Endothelial cell of umbilical vein (primary cell): ENCODE results near the gene UBL7. TPM values are rescaled to one million over a fixed set of nuclear protein-coding genes. Genes with fewer than 3 reads are reported as not detected.

Experiments used
- BruUV-seq: library from RNA; stranded (reverse); fragments of 400-500 nt; replicated peaks from 2 replicates; lab custom pipeline; 2021; lab: Mats Ljungman, UMichigan
- CTCF ChIA-PET: fragments of 300-600, 350-600 bp; sonication (Branson Sonifier 250); formaldehyde crosslinking; loops from one replicate; lab custom pipeline; 2021; ENCODE audit warnings: antibody characterized with exemption, inconsistent platforms; lab: Charles Lee
- POLR2A ChIA-PET: fragments of 300-600, 350-600 bp; sonication (Branson Sonifier 250); formaldehyde crosslinking; loops from one replicate; lab custom pipeline; 2021; ENCODE audit warnings: antibody characterized with exemption, inconsistent platforms; lab: Charles Lee
- DNase-seq: peaks from one replicate; pipeline ENCODE4 v3.0.0-alpha.2; 2011; ENCODE audit warnings: low read depth, low spot score
- FAIRE-seq: peaks from 2 replicates; lab custom pipeline; 2011; peaks lifted over from hg19 to GRCh38; lab: Jason Lieb, UNC
- H2AFZ ChIP-seq: 2 replicates; pipeline ENCODE4 v1.6.0; 2012; ENCODE audit warnings: low read depth, low read length, control low read depth, inconsistent platforms
- H3K27ac ChIP-seq: 2 replicates; pipeline ENCODE4 v1.5.1; 2011; ENCODE audit warnings: low read depth, mild to moderate bottlenecking, control low read depth, low read length, moderate library complexity; ENCODE audit not compliant: insufficient read depth
- H3K27me3 ChIP-seq, 2 experiments: 2 replicates each; pipeline versions ENCODE4 v1.6.0 to v1.6.1; 2011; ENCODE audit warnings: low read length in 2 of 2, mixed read lengths in 1 of 2; ENCODE audit not compliant: control insufficient read depth in 2 of 2, insufficient read depth in 2 of 2
- H3K36me3 ChIP-seq, 2 experiments: 2 replicates in 1 of 2; 3 replicates in 1 of 2; pipeline ENCODE4 v1.5.1; 2011; ENCODE audit warnings: low read length in 2 of 2, mild to moderate bottlenecking in 1 of 2, moderate library complexity in 1 of 2; ENCODE audit not compliant: control insufficient read depth in 2 of 2, insufficient read depth in 2 of 2; ENCODE audit errors: extremely low read depth in 1 of 2
- H3K4me1 ChIP-seq: 3 replicates; pipeline ENCODE4 v1.5.1; 2011; ENCODE audit warnings: mild to moderate bottlenecking, low read length; ENCODE audit not compliant: control insufficient read depth, insufficient read depth; ENCODE audit errors: extremely low read depth
- H3K4me2 ChIP-seq: 2 replicates; pipeline ENCODE4 v1.6.1; 2011; ENCODE audit warnings: low read length, control low read depth, mixed read lengths; ENCODE audit not compliant: insufficient read depth
- H3K4me3 ChIP-seq, 3 experiments: fragments of 200-600 bp in 1 of 3; sonication (generic), shearing (Covaris generic) in 1 of 3; replicated peaks in 1 of 3; 2 replicates each; pipeline ENCODE4 v1.5.1; 2011 to 2016; ENCODE audit warnings: control low read depth in 3 of 3, low read length in 3 of 3, mild to moderate bottlenecking in 2 of 3, inconsistent platforms in 1 of 3, low read depth in 1 of 3, moderate library complexity in 1 of 3; ENCODE audit not compliant: insufficient read depth in 1 of 3
- H3K79me2 ChIP-seq: 2 replicates; pipeline ENCODE4 v1.6.0; 2012; ENCODE audit warnings: low read length, inconsistent platforms; ENCODE audit not compliant: control insufficient read depth, insufficient read depth
- H3K9ac ChIP-seq: replicated peaks from 2 replicates; pipeline ENCODE3; 2011; ENCODE audit warnings: low read length, control low read depth; ENCODE audit not compliant: insufficient read depth; ENCODE audit errors: extremely low read depth
- H3K9me1 ChIP-seq: replicated peaks from 3 replicates; pipeline ENCODE4 v1.6.0; 2011; ENCODE audit warnings: mild to moderate bottlenecking, low read length; ENCODE audit not compliant: control insufficient read depth, insufficient read depth; ENCODE audit errors: extremely low read depth
- H3K9me3 ChIP-seq: replicated peaks from 2 replicates; pipeline ENCODE4 v1.5.1; 2012; ENCODE audit warnings: low read length, inconsistent platforms; ENCODE audit not compliant: control insufficient read depth, insufficient read depth
- H4K20me1 ChIP-seq: replicated peaks from 2 replicates; pipeline ENCODE3; 2011; ENCODE audit warnings: mild to moderate bottlenecking, low read length; ENCODE audit not compliant: control insufficient read depth, insufficient read depth; ENCODE audit errors: extremely low read depth
- CTCF ChIP-seq, 2 donors: IDR thresholded peaks; 1 replicate in 1 of 2; 2 replicates in 1 of 2; pipeline ENCODE4 v1.5.1; 2011; ENCODE audit warnings: low read length in 2 of 2, mild to moderate bottlenecking in 2 of 2, moderate library complexity in 2 of 2, control low read depth in 1 of 2, inconsistent platforms in 1 of 2, low read depth in 1 of 2; ENCODE audit not compliant: insufficient read depth in 1 of 2; ENCODE audit errors: extremely low read depth in 1 of 2
- EZH2 ChIP-seq: IDR thresholded peaks from 2 replicates; pipeline ENCODE4 v1.6.1; 2012; ENCODE audit warnings: borderline replicate concordance, low read depth, mild to moderate bottlenecking, moderate library complexity, low read length, inconsistent platforms; ENCODE audit not compliant: severe bottlenecking
- FOS ChIP-seq: IDR thresholded peaks from 2 replicates; pipeline ENCODE4 v1.6.1; 2011; ENCODE audit warnings: mild to moderate bottlenecking, low read length, moderate library complexity, borderline replicate concordance; ENCODE audit not compliant: insufficient read depth
- GATA2 ChIP-seq: IDR thresholded peaks from 2 replicates; pipeline ENCODE4 v1.7.0; 2011; ENCODE audit warnings: low read depth, mild to moderate bottlenecking, moderate library complexity, mixed read lengths, low read length; ENCODE audit not compliant: insufficient read length, insufficient read depth
- JUN ChIP-seq: IDR thresholded peaks from 2 replicates; pipeline ENCODE4 v1.6.1; 2011; ENCODE audit warnings: borderline replicate concordance, low read depth; ENCODE audit not compliant: insufficient read length, insufficient read depth
- MAX ChIP-seq: IDR thresholded peaks from 2 replicates; pipeline ENCODE4 v1.6.1; 2011; ENCODE audit not compliant: insufficient read depth, insufficient read length
- MYC ChIP-seq: IDR thresholded peaks from one replicate; pipeline ENCODE4 v1.6.1; 2011; ENCODE audit warnings: mild to moderate bottlenecking, low read depth, low read length
- POLR2A ChIP-seq: IDR thresholded peaks from 2 replicates; pipeline ENCODE4 v1.6.1; 2012; ENCODE audit warnings: low read depth, mild to moderate bottlenecking, control low read depth, low read length
- POLR2AphosphoS5 ChIP-seq: IDR thresholded peaks from 2 replicates; pipeline ENCODE4 v1.6.1; 2012; ENCODE audit warnings: low read depth, mild to moderate bottlenecking, control low read depth, low read length, moderate library complexity; ENCODE audit not compliant: insufficient read depth
- dilution Hi-C: fragments of 300-500 bp; cut with MboI; formaldehyde crosslinking; loops from one replicate; pipeline ENCODE4 v1.15.0; 2019; ENCODE audit warnings: low sequenced_read_pairs; ENCODE audit not compliant: extremely low pct_ligation_motif_present
- intact Hi-C: fragments of 100-400 bp; cut with micrococcal nuclease; formaldehyde crosslinking; loops from one replicate; pipeline ENCODE4 v1.10.0; 2022
- polyA plus RNA-seq, 4 experiments: library from polyadenylated mRNA; depleted of rRNA in 3 of 4; stranded (reverse) in 3 of 4; unstranded in 1 of 4; fragments of >200 nt; gene quantifications; 2 replicates each; pipeline versions ENCODE4 v1.2.1 to v1.2.3, GENCODE V29; 2011 to 2012; ENCODE audit warnings: missing spikeins in 1 of 4
- total RNA-seq: library from RNA; stranded (reverse); gene quantifications from 2 replicates; pipeline ENCODE4 v1.2.3, GENCODE V29; 2021

The UBL7 gene
- total and polyA plus RNA-seq, 2 donors (not counting 3 experiments of a cell fraction or from before 2014, with no cell fraction given) = 32.8 to 90.4 TPM

GRCh38 chr15:74415966-74416916, 44.7 kb downstream of the UBL7 start:
- Histone ChIP-seq H3K27me3 (no peaks in the 10 kb centered on the region), H3K4me3 (no peak overlapping the region), H3K4me1 (no peaks in the 10 kb centered on the region), H2AFZ (no peak overlapping the region), H3K9ac (no peak overlapping the region), H3K79me2 (no peaks in the 10 kb centered on the region), H3K9me3 (no peaks in the 10 kb centered on the region), H3K27ac (no peak overlapping the region), H3K36me3 (no peaks in the 10 kb centered on the region), H4K20me1 (no peaks in the 10 kb centered on the region), H3K4me2 (no peak overlapping the region), H3K9me1 (no peaks in the 10 kb centered on the region)
- intact Hi-C loops (no loop called here), dilution Hi-C loops (no loop called here)
- CTCF ChIA-PET = no interaction called here
- TF ChIP-seq POLR2A (no peak), EZH2 (no peak), POLR2AphosphoS5 (no peak), FOS (no peak), MAX (no peak), GATA2 (no peak), JUN (no peak), CTCF (IDR thresholded peaks at IDR 0.05; ENCODE audit: extremely low read depth in 1 of 2, insufficient read depth in 1 of 2, low read depth in 1 of 2, low read length in 2 of 2) (no peak), MYC (no peak)
- POLR2A ChIA-PET = no interaction called here
- no peak for DNase-seq
- no peak for FAIRE-seq
- no TSS peak for BruUV-seq
